ENCODE measurements around the gene SAMSN1.
A peak's percentile ranks its signal among the peaks of the same experiment; 100 is the strongest.

Gene SAMSN1

GRCh38 chr21:14454016-14455009 is 91.8 kb downstream of the SAMSN1 start:
- DNase-seq: peak; percentile 97
- in situ Hi-C loops (cut with MboI; ENCODE audit: low pct_unique_long_range_greater_than_20kb, low sequenced_read_pairs): no loop called here

- in situ Hi-C loops (cut with MboI; ENCODE audit: low pct_unique_long_range_greater_than_20kb, low sequenced_read_pairs): no loop called here
- peak; percentile 37 for DNase-seq
Observed at GRCh38 chr21:14453339-14454015, 92.6 kb downstream of the SAMSN1 start.

- peak; percentile 40 for DNase-seq
- in situ Hi-C loops (cut with MboI; ENCODE audit: low pct_unique_long_range_greater_than_20kb, low sequenced_read_pairs): no loop called here
Observed at GRCh38 chr21:14452727-14453241, 93.3 kb downstream of the SAMSN1 start.

- in situ Hi-C loops (cut with MboI; ENCODE audit: low pct_unique_long_range_greater_than_20kb, low sequenced_read_pairs): no loop called here
- DNase-seq: peak; percentile 59
Observed at GRCh38 chr21:14452031-14452726, 93.9 kb downstream of the SAMSN1 start.

GRCh38 chr21:14451546-14451945 is 94.6 kb downstream of the SAMSN1 start:
- in situ Hi-C loops (cut with MboI; ENCODE audit: low pct_unique_long_range_greater_than_20kb, low sequenced_read_pairs): no loop called here
- DNase-seq: no peak

GRCh38 chr21:14448784-14449183 is 97.3 kb downstream of the SAMSN1 start:
- in situ Hi-C loops (cut with MboI; ENCODE audit: low pct_unique_long_range_greater_than_20kb, low sequenced_read_pairs): no loop called here
- DNase-seq: no peak

GRCh38 chr21:14438211-14438610 is 107.9 kb downstream of the SAMSN1 start:
- DNase-seq: no peak
- in situ Hi-C loops (cut with MboI; ENCODE audit: low pct_unique_long_range_greater_than_20kb, low sequenced_read_pairs): no loop called here

- in situ Hi-C loops (cut with MboI; ENCODE audit: low pct_unique_long_range_greater_than_20kb, low sequenced_read_pairs): no loop called here
- DNase-seq: no peak
Observed at GRCh38 chr21:14435423-14435822, 110.7 kb downstream of the SAMSN1 start.

Data from KBM-7 (cell line).